HG03095 (cell line): ENCODE measurements around the gene SH3RF3.
"Not testable (repeated sequence)": the region's sequence is repeated elsewhere in the genome, so short reads cannot be mapped to it uniquely, and the experiment has no call there.

Experiments used
- ATAC-seq: cut with Tn5 transposase; IDR thresholded peaks from one replicate; pipeline ENCODE4 v1.9.1; 2021; ENCODE audit warnings: moderate library complexity; ENCODE audit not compliant: unreplicated experiment

Gene SH3RF3

DNA sequence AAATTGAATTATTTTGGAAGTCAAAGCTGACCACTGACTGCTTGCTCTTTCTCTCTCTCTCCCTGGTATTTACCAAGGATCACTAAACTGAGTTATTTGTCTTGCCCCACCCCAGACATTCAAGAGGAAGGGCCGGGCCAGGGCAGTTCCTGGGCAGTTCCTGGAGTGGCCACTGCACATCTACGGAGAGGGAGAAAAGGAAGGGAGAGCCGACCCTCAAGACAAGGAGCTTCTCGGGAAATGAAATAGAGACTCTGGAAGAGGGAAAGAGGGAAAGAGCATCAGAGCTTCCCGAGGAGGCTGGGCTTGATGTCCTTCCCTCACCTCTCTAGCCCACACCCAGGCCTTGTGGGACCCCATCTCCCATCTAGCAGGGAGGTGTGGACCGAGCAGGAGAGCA, 401.7 kb downstream of the SH3RF3 start:
- ATAC-seq: no peak

- ATAC-seq: no peak
Observed at GRCh38 chr2:109531221-109531620, 402.2 kb downstream of the SH3RF3 start.

- ATAC-seq: no peak
Observed at GRCh38 chr2:109531896-109532727, 403.1 kb downstream of the SH3RF3 start.

DNA sequence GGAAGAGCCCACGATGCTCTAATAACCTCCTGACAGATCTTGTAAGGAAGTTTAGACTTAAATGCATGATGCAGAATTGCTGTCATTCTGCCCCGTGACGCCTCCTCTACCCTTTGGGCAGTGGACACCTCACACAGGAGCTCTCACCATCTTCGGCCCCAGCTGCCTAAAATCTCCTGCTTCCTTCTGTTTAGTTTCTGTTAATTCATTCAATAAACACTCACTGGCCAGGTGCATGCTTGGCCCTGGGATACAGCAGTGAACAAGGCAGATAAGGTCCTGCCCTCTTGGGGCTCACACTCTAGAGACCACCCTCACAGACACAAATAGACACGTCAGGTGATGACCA, 403.7 kb downstream of the SH3RF3 start:
- ATAC-seq: no peak

- ATAC-seq: no peak
Observed at GRCh38 chr2:109533823-109534222, 404.8 kb downstream of the SH3RF3 start.

GRCh38 chr2:109535217-109535946, 406.4 kb downstream of the SH3RF3 start:
- ATAC-seq: no peak

DNA sequence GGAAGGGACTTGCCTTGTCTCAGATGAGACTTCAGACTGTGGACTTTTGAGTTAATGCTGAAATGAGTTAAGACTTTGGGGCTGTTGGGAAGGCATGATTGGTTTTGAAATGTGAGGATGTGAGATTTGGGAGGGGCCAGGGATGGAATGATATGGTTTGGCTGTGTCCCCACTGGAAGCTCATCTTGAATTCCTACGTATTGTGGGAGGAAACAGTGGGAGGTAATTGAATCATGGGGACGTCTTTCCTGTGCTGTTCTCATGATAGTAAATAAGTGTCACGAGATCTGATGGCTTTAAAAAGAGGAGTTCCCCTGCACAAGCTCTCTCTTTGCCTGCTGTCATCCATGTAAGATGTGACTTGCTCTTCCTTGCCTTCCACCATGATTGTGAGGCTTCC, 407.6 kb downstream of the SH3RF3 start:
- ATAC-seq: not testable (repeated sequence)

- ATAC-seq: no peak
Observed at GRCh38 chr2:109537565-109538222, 408.7 kb downstream of the SH3RF3 start.

DNA sequence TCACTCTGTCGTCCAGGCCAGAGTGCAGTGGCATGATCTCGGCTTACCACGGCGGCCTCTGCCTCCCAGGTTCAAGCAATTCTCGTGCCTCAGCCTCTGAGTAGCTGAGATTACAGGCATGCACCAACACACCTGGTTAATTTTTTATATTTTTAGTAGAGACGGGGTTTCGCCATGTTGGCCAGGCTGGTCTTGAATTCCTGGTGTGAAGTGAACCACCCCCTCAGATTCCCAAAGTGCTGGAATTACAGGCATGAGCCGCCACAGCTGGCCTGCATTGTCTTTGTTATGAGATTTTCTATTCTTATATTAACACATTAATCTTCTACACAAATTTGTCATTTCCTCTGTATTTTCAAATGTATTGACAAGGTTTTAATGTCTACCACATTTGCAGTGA, 409.5 kb downstream of the SH3RF3 start:
- no peak for ATAC-seq

GRCh38 chr2:109542384-109542783, 413.4 kb downstream of the SH3RF3 start:
- ATAC-seq: no peak

DNA sequence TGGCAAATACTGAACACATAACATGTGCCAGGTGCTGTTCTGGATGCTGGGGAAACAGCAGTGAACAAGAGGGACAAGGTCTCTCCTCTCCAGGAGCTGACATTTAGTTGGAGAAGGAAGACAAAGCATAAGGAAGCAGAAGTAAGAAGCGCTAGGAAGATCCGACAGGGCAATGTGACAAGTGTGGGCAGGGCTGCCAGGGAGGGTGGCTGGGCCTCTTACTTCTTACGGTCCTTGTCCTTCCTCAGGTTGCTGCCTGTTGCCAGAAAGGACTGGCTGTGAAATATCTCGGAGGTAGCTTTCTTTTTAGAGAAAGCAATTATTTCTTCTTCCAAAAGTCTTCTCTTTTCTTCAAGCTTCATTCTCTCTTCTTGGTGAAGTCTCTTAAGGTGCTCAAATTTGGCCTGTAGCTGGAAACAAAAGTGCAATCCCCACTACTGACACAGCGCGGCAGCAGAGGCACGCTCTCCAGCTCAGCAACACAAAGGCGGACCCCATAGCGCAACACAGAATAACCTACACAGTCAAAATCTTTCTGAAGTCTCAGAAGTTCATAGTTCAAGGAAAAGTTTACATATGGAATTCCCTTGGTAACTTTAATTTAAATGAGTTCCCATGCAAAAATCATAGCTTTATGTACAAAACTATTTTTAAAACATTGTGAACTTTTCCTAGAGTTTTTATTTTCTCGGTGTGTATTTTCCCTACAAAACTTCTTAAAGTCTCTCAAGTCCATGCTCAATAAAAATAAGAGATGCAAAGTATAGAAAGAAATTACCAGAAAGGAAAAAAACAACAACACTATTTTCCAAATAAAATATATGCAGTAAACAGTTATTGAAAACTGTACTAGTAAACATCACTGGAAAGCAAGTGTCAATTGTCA, 417.1 kb downstream of the SH3RF3 start:
- peak; percentile 78 for ATAC-seq

DNA sequence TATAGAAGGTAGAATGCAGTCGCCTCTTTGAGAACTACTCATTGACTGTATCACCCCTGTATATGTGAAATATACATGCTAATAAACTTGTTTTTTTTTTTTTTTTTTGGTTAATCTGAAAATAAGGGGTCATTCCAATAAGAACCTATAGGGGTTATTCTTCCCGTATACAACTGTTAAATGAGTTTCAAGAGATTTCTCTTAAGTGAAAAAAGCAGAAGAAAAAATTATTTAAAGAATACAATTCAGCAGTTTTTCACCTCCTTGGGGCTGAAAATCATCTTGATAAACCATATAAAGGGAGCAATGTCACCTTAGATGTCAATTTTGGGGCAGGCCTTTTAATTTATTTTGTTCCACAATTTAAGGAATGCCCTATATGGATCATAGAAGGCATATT, 418.3 kb downstream of the SH3RF3 start:
- no peak for ATAC-seq

GRCh38 chr2:109549016-109549590, 420.1 kb downstream of the SH3RF3 start:
- ATAC-seq: no peak
